ENCODE measurements around the gene LAMB1.

The LAMB1 gene

GRCh38 chr7:107914831-107915230 lies 88.1 kb downstream of the LAMB1 start:
- no peak for TF ChIP-seq CTCF (IDR thresholded peaks at IDR 0.05; ENCODE audit: insufficient read depth, low read depth, low read length, missing control alignments)
- DNase-seq (ENCODE audit: low read depth): no peak
- no peak overlapping the region for H3K4me3 ChIP-seq (ENCODE audit: low read depth, low read length)

- TF ChIP-seq CTCF (IDR thresholded peaks at IDR 0.05; ENCODE audit: insufficient read depth, low read depth, low read length, missing control alignments): no peak
- H3K4me3 ChIP-seq (ENCODE audit: low read depth, low read length): no peak overlapping the region
- no peak for DNase-seq (ENCODE audit: low read depth)
Measured at GRCh38 chr7:107913851-107914250, 89.1 kb downstream of the LAMB1 start.

GRCh38 chr7:107911981-107912380 lies 91.0 kb downstream of the LAMB1 start:
- no peak for TF ChIP-seq CTCF (IDR thresholded peaks at IDR 0.05; ENCODE audit: insufficient read depth, low read depth, low read length, missing control alignments)
- DNase-seq (ENCODE audit: low read depth): no peak
- no peak overlapping the region for H3K4me3 ChIP-seq (ENCODE audit: low read depth, low read length)

GRCh38 chr7:107909445-107909844 lies 93.5 kb downstream of the LAMB1 start:
- no peak overlapping the region for H3K4me3 ChIP-seq (ENCODE audit: low read depth, low read length)
- no peak for TF ChIP-seq CTCF (IDR thresholded peaks at IDR 0.05; ENCODE audit: insufficient read depth, low read depth, low read length, missing control alignments)
- no peak for DNase-seq (ENCODE audit: low read depth)

GRCh38 chr7:107907790-107908189 lies 95.2 kb downstream of the LAMB1 start:
- no peak for TF ChIP-seq CTCF (IDR thresholded peaks at IDR 0.05; ENCODE audit: insufficient read depth, low read depth, low read length, missing control alignments)
- H3K4me3 ChIP-seq (ENCODE audit: low read depth, low read length): no peak overlapping the region
- DNase-seq (ENCODE audit: low read depth): no peak

- DNase-seq (ENCODE audit: low read depth): no peak
- H3K4me3 ChIP-seq (ENCODE audit: low read depth, low read length): no peak overlapping the region
- TF ChIP-seq CTCF (IDR thresholded peaks at IDR 0.05; ENCODE audit: insufficient read depth, low read depth, low read length, missing control alignments): no peak
Measured at GRCh38 chr7:107902381-107902780, 100.6 kb downstream of the LAMB1 start.

GRCh38 chr7:107900496-107901015 lies 102.4 kb downstream of the LAMB1 start:
- H3K4me3 ChIP-seq (ENCODE audit: low read depth, low read length): no peak overlapping the region
- no peak for DNase-seq (ENCODE audit: low read depth)
- TF ChIP-seq CTCF (IDR thresholded peaks at IDR 0.05; ENCODE audit: insufficient read depth, low read depth, low read length, missing control alignments): no peak

Data from GM12865 (cell line).